Stimulated activated CD8-positive, alpha-beta memory T cell treated with anti-CD3 and anti-CD28 coated beads, Interleukin-15, amount 100 ng/mL, for 48 hours (primary cell): Measurements from ENCODE around the gene ZNF117.
"Not testable (repeated sequence)": the region's sequence is repeated elsewhere in the genome, so short reads cannot be mapped to it uniquely, and the experiment has no call there.

ENCODE experiments used
- DNase-seq, 2 donors: peaks; one replicate each; pipeline ENCODE4 v3.0.0-alpha.2; 2020; ENCODE audit warnings: low read depth in 2 of 2

The ZNF117 gene

DNA sequence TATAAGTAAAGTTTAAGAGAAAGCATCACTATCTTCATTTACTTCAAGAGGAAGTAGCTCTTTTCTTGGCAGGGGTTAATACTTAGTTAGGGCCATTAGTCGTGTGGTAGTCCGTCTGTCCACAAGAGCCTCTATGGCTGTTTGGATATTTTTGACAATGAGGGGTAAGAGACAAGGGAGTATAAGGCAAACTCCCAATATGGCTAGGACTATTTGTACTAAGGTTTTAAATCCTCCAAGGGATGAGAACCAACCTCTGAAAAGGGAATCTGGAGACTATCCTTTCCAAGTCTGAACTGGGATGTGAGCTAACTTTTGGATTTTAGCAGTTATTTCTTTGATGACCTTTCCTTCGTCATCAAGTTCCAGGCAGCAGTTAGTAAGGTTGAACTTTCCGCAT, at the start of gene ZNF117:
Gene ZNF117, minus strand, starts transcription at position 101 of the 400 bp plus-strand sequence.
- no peak for DNase-seq

DNA sequence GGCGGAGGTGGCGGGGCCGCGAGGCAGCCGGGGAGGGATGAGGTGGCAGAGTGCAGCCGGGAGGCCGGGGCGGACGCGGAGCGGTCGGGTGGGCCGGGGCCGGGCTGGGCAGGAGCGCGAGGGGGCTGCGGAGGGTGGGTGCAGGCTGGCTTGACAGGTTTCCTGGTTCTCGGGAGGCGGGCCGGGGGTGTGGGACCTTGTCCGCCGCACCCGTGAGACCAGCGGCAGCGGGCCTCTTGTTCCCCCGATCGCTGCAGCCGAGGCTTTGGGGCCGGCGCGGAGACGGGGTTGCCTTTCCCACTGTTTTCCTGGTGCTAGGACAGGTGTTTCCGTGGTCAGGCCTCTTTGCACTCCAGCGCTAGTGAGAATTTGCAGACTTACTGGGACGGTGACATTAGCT, 47.9 kb upstream of the ZNF117 start:
- DNase-seq = peak in 1 of 2 donors; percentile 8

DNA sequence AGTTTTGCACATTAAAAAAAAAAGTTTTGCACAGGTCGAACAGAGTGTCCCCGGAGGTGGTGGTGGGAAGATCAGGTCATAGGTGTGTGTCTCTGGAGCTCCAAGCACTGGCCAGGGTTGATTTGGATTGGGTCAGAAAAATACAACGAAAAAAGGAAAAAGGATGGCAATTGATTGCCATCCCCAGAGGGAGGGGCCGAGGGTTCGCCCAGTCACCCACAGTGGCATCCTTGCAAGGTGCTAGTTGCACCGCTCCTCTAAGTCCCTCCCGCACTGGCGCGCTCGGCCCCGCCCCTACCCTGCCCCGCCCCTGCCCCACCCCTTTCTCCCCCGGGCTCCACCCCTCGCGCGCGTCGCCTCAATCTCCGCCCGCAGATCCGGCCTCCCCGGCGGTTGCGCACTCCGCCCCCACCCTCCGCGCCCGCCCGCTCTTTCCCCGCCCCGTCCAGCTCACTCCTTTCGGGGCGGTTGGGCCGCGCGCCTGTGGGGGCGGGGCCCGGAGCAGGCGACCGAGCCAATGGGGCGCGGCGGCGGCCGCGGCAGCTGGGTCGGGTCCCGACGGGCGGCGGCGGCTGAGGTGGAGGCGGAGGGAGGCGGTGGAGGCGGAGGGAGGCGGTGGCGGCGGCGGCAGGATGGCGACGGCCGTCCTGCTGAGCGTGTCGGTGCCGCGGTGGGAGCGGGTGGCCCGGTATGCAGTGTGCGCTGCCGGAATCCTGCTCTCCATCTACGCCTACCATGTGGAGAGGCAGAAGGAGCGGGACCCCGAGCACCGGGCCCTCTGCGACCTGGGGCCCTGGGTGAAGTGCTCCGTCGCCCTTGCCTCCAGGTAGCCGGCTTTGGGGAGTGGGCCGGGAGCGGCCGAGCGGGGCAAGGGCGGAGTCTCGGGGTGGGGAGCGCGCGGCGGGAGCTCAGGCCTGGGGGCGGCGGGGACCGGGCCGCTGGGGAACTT, 47.2 kb upstream of the ZNF117 start:
- peak; percentile 90 to 93 for DNase-seq

DNA sequence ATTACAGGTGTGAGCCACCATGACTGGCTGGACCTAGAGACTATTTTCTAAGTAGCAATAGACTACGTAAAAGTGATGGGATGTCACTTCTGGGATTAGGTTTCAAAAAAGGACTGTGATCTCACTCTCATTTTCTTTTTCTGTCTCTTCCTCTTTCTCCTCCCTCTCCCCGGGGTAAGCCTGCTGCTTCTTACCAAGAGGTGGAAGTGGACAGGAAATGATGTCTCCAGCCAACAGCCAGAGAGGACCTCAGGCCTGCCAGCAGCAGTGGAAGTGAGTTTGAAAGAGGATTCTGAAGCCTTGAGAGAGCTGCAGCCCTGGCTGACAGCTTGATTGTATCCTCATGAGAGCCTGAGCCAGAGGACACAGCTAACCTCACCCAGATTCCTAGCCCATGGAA, 45.7 kb upstream of the ZNF117 start:
- DNase-seq = not testable (repeated sequence)

DNA sequence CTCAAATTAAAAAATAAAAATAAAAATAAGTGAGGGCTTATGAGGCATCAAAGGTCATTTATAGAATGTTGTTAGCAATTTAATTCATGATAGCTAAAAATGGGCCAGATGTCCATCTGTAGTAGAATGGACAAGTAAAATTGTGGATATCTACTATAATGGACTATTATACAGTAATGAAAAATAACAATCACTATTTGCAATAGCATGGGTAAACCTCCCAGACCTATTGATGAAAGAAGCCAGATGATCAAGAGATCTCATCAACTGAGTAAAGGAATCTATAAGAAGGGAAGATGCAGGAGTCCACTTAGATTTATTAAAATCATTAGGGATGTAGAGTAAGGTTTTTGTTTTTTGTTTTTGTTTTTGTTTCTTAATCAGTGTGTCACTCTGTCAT, 44.6 kb upstream of the ZNF117 start:
- DNase-seq = not testable (repeated sequence)

DNA sequence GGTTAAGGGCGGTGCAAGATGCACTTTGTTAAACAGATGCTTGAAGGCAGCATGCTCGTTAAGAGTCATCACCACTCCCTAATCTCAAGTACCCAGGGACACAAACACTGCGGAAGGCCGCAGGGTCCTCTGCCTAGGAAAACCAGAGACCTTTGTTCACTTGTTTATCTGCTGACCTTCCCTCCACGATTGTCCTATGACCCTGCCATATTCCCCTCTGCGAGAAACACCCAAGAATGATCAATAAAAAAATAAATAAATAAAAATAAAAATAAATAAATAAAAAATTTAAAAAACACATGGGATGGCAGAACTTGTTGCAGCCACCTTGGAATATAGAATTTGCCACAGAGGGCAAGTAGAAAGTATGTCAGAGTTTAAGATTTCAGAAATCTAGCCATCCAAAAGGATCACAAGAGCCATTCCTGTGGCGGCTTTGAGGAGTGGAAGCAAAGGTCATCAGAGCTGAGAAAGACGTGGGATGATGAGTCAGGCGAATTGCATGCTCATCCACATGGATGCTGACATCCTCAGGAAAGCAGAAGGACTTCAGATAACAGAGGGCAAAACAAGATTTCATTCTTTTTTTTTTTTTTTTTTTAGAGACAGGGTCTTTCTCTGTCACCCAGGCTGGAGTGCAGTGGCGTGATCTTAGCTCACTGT, 43.4 kb upstream of the ZNF117 start:
- DNase-seq = not testable (repeated sequence)

DNA sequence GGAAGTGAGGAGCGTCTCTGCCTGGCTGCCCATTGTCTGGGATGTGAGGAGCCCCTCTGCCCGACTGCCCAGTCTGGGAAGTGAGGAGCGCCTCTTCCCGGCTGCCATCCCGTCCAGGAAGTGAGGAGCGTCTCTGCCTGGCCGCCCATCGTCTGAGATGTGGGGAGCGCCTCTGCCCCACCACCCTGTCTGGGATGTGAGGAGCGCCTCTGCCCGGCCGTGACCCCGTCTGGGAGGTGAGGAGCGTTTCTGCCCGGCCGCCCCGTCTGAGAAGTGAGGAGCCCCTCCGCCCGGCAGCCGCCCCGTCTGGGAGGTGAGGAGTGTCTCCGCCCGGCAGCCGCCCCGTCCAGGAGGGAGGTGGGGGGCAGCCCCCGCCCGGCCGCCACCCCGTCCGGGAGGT, 42.6 kb upstream of the ZNF117 start:
- DNase-seq = not testable (repeated sequence)

DNA sequence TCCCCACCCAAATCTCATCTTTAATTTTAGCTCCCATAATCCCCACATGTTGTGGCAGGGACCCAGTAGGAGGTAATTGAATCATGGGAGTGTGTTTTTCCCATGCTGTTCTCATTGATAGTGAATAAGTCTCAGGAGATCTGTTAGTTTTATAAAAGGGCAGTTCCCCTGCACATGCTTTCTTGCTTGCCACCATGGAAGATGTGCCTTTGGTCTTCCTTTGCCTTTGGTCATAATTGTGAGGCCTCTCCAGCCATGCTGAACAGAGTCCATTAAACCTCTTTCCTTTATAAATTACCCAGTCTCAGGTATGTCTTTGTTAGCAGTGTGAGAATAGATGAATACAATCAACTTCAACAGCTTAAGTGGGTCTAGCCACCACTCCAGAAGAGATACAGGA, 34.2 kb upstream of the ZNF117 start:
- DNase-seq = not testable (repeated sequence)

DNA sequence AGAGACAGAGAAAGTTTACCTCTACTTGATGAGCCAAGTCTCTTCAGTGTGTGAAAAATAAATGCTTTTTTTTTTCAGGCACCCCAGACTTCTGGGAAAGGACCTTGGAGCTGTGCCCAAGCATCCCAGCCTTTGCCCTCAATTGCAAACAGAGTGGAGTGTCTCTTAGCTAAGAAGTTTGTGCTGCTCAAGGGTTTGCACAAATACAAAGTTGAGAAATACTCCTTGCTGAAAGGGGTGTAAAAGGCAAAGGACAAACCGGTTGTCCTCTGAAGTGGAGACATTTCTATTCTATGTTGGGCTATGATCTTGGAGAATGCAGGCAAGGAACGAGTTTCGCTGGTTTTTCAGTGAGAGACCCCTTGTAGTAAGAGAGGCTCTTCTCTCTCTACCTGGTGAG, 30.1 kb upstream of the ZNF117 start:
- DNase-seq = not testable (repeated sequence)

DNA sequence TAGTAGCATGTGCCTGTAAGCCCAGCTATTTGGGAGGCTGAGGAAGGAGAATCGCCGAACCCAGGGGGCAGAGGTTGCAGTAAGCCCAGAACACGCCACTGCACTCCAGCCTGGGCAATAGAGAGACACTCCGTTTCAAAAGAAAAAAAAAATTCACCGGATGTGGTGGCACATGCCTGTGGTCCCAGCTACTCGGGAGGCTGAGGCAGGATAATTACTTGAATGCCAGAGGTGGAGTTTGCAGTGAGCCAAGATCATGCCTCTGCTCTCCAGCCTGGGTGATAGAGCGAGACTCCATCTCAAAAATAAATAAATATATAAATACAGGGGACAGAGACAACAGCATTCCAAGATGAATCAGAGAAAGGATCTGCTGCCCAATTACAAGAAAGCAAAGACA, 19.0 kb upstream of the ZNF117 start:
- DNase-seq = not testable (repeated sequence)

DNA sequence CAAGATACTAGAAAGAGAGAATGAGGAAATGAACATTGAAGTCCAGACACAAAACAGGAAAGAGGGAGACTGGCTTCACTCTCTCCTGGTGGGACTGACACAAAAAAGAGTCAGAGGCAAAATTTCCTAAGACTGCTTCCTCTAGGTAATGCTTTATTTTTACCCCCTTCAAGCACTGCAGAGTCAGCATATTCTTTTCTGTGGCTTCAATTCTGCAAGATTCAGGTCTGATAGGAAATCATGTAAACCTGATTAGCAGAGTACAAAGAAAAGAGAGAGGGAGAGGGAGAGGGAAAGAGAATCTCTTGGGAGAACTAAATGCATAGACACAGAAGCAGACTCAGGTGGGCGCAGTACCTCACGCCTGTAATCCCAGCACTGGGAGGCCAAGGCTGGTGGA, 18.6 kb upstream of the ZNF117 start:
- not testable (repeated sequence) for DNase-seq

DNA sequence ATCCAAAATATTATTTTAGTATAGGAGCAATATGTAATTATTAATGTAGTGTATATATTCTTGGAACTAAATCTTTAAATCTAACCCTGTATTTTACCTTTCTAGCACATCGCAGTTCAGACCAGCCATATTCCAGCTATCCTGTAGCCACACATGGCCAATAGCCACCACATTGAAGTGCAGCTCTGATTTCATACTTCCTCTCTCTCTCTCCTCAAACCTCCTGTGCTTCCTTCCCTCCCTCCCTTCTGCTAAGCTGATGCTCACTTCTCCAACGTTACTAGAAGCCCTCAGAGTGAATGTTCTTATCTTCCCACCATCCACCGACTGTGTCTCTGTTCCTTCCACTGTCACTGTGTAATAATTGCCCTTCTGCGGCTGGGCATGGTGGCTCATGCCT, 16.2 kb upstream of the ZNF117 start:
- not testable (repeated sequence) for DNase-seq

DNA sequence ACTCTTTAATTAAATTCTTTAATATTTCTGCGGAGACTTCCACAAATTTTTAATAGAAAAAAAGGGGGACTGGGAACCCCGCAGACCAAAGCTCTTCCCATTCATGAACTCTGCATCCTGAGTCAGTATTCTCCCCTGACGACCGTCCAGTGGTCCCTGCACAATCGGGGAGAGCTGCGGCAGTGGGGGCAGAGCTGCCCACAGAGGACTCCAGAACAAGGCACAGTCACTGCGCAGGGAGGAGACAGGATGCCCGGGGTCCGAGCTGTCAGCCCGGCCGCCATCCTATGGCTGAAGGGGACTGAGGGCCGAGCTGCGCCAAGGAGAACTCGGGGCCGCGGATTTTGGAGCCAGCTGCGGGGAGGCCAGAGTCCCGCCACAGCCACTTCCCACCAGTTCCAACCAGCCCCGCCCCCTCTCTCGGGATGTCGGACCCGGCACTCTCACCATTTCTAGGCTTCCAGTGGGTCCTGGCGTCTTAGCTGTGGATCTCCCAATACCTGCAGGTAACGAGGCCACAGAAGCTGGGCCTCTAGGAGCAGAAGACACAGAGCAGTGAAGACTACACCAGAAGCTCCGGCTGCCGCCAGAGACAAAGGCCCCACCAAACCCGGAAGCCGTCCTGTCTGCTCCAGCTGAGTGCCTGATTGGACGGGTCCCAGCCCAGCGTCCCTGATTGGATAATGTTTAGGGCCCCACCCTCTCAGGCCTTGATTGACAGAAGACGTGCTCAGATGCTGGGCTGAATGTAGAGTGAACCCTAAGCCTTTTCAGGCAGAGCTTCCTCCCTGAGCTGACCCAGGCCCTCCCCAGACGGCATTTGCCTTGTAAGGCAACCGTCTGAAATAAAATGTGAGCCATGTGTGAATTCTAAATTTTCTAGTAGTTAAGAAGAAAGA, 15.5 kb upstream of the ZNF117 start, which contains the start of gene ERV3-1:
Gene ERV3-1, minus strand, starts transcription at position 594 of the 899 bp plus-strand sequence. CDS start 13,661 bp downstream, outside the sequence.
- peak; percentile 80 to 85 for DNase-seq

DNA sequence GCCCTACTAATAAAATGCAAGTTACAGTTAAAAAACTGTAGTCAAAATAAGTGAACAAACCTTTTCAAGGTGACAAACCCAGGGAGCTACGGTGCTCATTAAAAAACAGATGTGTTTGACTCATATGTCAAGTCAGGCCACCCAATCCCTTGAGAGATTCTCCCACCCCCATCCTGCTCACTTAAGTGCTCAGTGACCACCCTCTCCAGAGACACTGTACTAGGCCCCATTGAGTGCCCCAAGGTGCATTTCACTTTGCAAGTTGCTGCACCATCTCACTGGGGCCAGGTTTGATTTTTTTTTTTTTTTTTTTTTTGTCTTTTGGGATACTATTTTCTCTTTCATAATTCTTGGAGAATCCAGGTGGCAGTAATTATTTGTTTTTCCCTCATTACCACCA, 13.7 kb upstream of the ZNF117 start:
- DNase-seq = no peak

DNA sequence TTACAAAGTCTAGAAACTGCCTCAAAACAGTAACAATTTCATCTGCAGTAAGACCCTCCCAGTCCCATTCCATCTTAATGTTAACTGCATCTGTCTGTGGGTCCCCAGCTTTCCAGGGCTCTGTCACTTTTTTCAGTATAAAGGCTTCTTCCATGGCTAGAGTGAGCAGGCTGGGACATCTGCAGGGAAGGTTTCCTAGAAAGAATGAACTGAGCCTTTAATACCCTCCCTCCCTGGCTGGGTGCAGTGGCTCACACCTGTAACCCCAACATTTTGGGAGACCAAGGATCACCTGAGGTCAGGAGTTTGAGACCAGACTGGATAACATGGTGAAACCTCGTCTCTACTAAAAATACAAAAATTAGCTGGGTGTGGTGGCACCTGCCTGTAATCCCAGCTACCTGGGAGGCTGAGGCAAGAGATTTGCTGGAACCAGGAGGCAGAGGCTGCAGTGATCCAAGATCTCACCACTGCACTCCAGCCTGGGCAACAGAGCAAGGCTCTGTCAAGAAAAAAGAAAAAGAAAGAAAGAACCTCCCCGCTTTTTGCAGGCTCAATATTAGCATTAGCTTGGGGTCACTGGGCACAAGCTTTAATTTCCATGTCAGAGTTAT, 12.2 kb upstream of the ZNF117 start:
- DNase-seq = no peak

DNA sequence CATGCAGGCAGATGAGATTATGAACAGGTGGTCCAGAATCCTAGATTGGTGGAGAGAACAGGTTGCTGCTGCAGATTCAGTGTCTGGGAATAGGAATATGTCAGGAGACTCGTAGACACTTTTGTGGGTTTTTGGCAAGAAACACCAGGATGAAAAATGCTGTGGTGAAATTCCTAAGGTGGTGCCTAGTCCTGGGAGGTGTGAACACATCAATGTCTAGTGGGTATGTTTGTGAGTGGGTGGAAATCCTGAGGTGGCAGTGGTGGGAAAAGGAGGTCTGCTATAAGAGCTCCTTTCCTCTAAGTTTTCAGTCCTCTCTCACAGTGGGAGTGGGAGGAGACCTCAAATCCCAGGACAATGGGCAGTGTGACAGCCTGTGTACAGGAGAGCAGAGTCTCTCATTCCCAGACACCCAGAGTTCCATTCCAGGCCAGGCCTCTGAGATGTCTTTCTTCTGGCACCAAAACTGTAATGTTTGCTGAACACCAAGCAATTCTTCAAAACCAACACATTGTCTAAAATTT, 10.5 kb upstream of the ZNF117 start:
- DNase-seq = no peak

DNA sequence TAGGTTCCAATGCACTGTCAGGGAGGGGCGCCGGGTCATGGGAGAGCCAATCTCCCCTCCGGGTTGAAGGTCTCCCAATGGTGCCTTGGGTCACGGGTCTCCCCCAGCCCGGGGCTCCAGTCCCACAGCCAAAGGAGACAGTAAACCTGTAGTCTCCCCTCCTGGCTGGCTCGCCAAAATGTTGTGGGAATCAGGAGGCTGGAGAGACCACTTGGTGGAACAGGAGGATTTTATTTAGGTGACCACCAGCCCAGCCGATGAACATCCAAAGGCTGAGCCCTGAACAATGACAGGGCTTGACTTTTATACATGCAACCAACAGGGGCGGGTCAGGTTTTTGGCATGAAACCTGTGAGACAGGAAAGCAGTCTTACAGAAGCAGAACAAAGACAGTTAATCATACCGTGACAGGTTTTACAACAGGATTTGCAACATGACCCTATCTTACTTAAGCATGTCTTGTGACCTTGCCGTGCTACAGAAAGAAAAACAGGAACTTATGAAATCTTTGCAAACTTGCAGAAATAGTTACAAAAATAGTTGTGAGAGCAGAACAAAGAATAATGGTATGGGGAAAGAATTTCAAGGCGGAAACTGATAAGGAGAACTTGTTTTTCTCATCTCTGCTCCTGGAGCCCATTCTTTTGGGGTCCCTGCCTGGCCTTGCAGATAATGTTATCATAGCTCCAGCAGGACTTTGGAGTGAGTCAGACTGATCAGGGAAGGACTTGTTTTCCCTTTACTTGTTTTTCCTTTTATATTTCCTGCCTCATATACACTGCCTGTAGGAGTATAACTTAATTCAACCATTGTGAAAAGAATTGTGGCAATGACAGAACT, 8.5 kb upstream of the ZNF117 start:
- no peak for DNase-seq

DNA sequence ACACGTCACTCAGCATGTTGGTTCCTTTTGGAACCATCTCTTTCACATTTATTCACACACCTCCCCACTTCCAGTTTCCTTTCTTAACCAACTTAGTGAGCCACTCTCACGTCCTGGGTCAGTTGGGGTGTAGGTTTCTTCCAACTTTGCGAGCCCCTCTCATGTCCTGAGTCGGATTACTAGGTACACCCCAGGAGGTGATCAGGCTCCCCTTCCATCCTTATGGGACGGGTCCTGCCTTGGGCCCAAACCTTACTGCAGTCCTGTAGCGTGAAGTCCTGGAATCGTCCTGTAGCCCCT, 8.0 kb upstream of the ZNF117 start:
- DNase-seq = no peak

DNA sequence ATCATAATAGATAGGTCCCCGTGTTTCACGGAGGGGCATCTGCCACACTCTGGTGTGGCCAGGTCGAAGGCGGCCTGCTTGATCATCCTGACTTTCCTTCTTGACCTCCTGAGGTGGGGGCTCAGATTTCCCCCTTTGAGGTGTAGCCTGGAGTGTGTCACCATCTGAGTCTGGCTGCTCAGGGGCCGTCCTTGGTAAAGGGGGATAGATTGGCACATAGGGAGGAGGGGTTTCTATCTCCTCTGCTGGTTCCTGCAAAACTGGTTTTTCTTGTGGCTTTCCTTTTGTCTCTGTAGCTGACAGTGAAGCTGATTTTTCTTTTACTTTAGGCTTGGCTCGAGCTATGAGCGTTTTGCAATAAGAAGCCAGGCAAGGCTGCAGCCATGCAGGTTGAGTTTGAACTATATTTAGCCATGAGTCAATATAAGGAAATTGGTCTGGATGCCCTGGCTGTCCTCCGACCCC, 7.1 kb upstream of the ZNF117 start:
- no peak for DNase-seq
